ENCODE data around the gene HAPLN2. TPM values are rescaled to one million over a fixed set of nuclear protein-coding genes. Genes with fewer than 3 reads are reported as not detected.

HAPLN2 gene
- total and polyA plus RNA-seq, 8 donors, result 0.38 to 0.46 TPM; not detected in 6

GRCh38 chr1:156670791-156671190 lies 51.6 kb downstream of the HAPLN2 start:
- Histone ChIP-seq H3K27me3 (no peaks in the 10 kb centered on the region), H3K9me3 (no peaks in the 10 kb centered on the region), H3K4me3 (no peak overlapping the region), H3K4me1 (no peaks in the 10 kb centered on the region), H3K36me3 (no peaks in the 10 kb centered on the region), H3K27ac (no peak overlapping the region)
- DNase-seq (peak in 1 of 6 donors; percentile 33), FAIRE-seq (no peak), ATAC-seq (no peak)
- TF ChIP-seq CTCF (IDR thresholded peaks at IDR 0.05), result no peak
- intact Hi-C loops (cut with DNase I), result no loop called here
- 60 to 62% methylated on average over 4 of the region's 4 CpGs for WGBS, 2 donors

GRCh38 chr1:156671804-156672203 lies 52.6 kb downstream of the HAPLN2 start:
- H3K4me1 ChIP-seq, result no peaks in the 10 kb centered on the region
- 74 to 88% methylated on average over 2 of the region's 2 CpGs for WGBS, 2 donors
- H3K9me3 ChIP-seq, result no peaks in the 10 kb centered on the region
- peaks cover 0 to 2% (median 0%) of the 10 kb centered on the region in 4 donors for H3K27me3 ChIP-seq
- no peak for FAIRE-seq
- ATAC-seq, result no peak
- DNase-seq, result no peak
- no peak overlapping the region for H3K27ac ChIP-seq
- no peak overlapping the region for H3K4me3 ChIP-seq
- intact Hi-C loops (cut with DNase I), result no loop called here
- no peak for TF ChIP-seq CTCF (IDR thresholded peaks at IDR 0.05)
- no peaks in the 10 kb centered on the region for H3K36me3 ChIP-seq

- H3K9me3 ChIP-seq, result no peaks in the 10 kb centered on the region
- H3K4me3 ChIP-seq, result no peak overlapping the region
- FAIRE-seq, result no peak
- H3K36me3 ChIP-seq, result no peaks in the 10 kb centered on the region
- H3K27me3 ChIP-seq, result peaks cover 0 to 11% (median under 1%) of the 10 kb centered on the region in 4 donors
- no peak for ATAC-seq
- no peak overlapping the region for H3K27ac ChIP-seq
- WGBS, 2 donors, result 49 to 56% methylated on average over 8 of the region's 8 CpGs
- no peak for DNase-seq
- no peaks in the 10 kb centered on the region for H3K4me1 ChIP-seq
- intact Hi-C loops (cut with DNase I), result no loop called here
- TF ChIP-seq CTCF (IDR thresholded peaks at IDR 0.05), result no peak
Measured at GRCh38 chr1:156673387-156674121, 54.3 kb downstream of the HAPLN2 start.

Other genes with a start within 250 kb of the HAPLN2 start
- 10 to 100 TPM; 19.1 to 31.8 (median 26.2) TPM for gene MEF2D, start 118.6 kb upstream of the HAPLN2 start, total RNA-seq
- 10 to 100 TPM; 15.7 to 20.0 TPM for gene MEF2D, start 118.6 kb upstream of the HAPLN2 start, polyA plus RNA-seq
- gene IQGAP3, start 46.9 kb upstream of the HAPLN2 start, total RNA-seq, result under 1 TPM in 5 of 6 donors, not detected in 1; 0.04 to 0.90 (median 0.32) TPM
- under 1 TPM; 0.02 to 0.23 TPM for gene IQGAP3, start 46.9 kb upstream of the HAPLN2 start, polyA plus RNA-seq
- not detected for gene TTC24, start 39.7 kb upstream of the HAPLN2 start, total RNA-seq
- gene TTC24, start 39.7 kb upstream of the HAPLN2 start, polyA plus RNA-seq, result not detected
- 10 to 100 TPM; 23.9 to 38.5 (median 36.1) TPM for gene NAXE, start 27.6 kb upstream of the HAPLN2 start, total RNA-seq
- 10 to 100 TPM; 35.0 to 60.4 TPM for gene NAXE, start 27.6 kb upstream of the HAPLN2 start, polyA plus RNA-seq
- 10 to 100 TPM in 3 of 6 donors, 1 to 10 TPM in 3; 6.4 to 16.0 (median 11.4) TPM for gene GPATCH4, start 17.9 kb upstream of the HAPLN2 start, total RNA-seq
- 10 to 100 TPM; 14.4 to 16.9 TPM for gene GPATCH4, start 17.9 kb upstream of the HAPLN2 start, polyA plus RNA-seq
- gene BCAN, start 22.7 kb downstream of the HAPLN2 start, total RNA-seq, result under 1 TPM in 1 of 6 donors, not detected in 5; 0.12 TPM
- gene BCAN, start 22.7 kb downstream of the HAPLN2 start, polyA plus RNA-seq, result not detected
- 1 to 10 TPM; 1.1 to 7.6 (median 3.4) TPM for gene NES, start 58.0 kb downstream of the HAPLN2 start, total RNA-seq
- 1 to 10 TPM; 3.5 to 7.0 TPM for gene NES, start 58.0 kb downstream of the HAPLN2 start, polyA plus RNA-seq
- gene CRABP2, start 86.2 kb downstream of the HAPLN2 start, total RNA-seq, result 1 to 10 TPM in 3 of 6 donors, under 1 TPM in 3; 0.38 to 5.0 (median 1.2) TPM
- 1 to 10 TPM; 3.3 to 4.0 TPM for gene CRABP2, start 86.2 kb downstream of the HAPLN2 start, polyA plus RNA-seq
- 10 to 100 TPM; 16.8 to 22.6 (median 18.2) TPM for gene METTL25B, start 109.1 kb downstream of the HAPLN2 start, total RNA-seq
- 10 to 100 TPM; 56.0 to 64.9 TPM for gene METTL25B, start 109.1 kb downstream of the HAPLN2 start, polyA plus RNA-seq
- 10 to 100 TPM in 3 of 6 donors, 1 to 10 TPM in 3; 7.7 to 13.2 (median 9.6) TPM for gene ISG20L2, start 109.4 kb downstream of the HAPLN2 start, total RNA-seq
- gene ISG20L2, start 109.4 kb downstream of the HAPLN2 start, polyA plus RNA-seq, result 1 to 10 TPM; 5.2 to 8.8 TPM
- gene MRPL24, start 121.7 kb downstream of the HAPLN2 start, total RNA-seq, result 10 to 100 TPM; 39.8 to 57.8 (median 43.6) TPM
- gene MRPL24, start 121.7 kb downstream of the HAPLN2 start, polyA plus RNA-seq, result 10 to 100 TPM; 64.5 to 68.6 TPM
- 100 to 1,000 TPM in 1 of 6 donors, 10 to 100 TPM in 5; 43.5 to 112 (median 64.2) TPM for gene HDGF, start 132.3 kb downstream of the HAPLN2 start, total RNA-seq
- gene HDGF, start 132.3 kb downstream of the HAPLN2 start, polyA plus RNA-seq, result 10 to 100 TPM; 58.5 to 87.4 TPM
- 10 to 100 TPM; 18.5 to 34.7 (median 20.3) TPM for gene PRCC, start 148.1 kb downstream of the HAPLN2 start, total RNA-seq
- 10 to 100 TPM; 31.4 to 41.6 TPM for gene PRCC, start 148.1 kb downstream of the HAPLN2 start, polyA plus RNA-seq
- 1 to 10 TPM in 2 of 6 donors, under 1 TPM in 4; 0.16 to 1.5 (median 0.71) TPM for gene SH2D2A, start 197.4 kb downstream of the HAPLN2 start, total RNA-seq
- gene SH2D2A, start 197.4 kb downstream of the HAPLN2 start, polyA plus RNA-seq, result 1 to 10 TPM in 1 of 2 donors, under 1 TPM in 1; 0.40 to 1.3 TPM
- gene INSRR, start 239.7 kb downstream of the HAPLN2 start, total RNA-seq, result under 1 TPM; 0.03 to 0.47 (median 0.09) TPM
- under 1 TPM; 0.94 to 0.99 TPM for gene INSRR, start 239.7 kb downstream of the HAPLN2 start, polyA plus RNA-seq
- gene NTRK1, start 241.4 kb downstream of the HAPLN2 start, total RNA-seq, result under 1 TPM; 0.20 to 0.79 (median 0.35) TPM
- gene NTRK1, start 241.4 kb downstream of the HAPLN2 start, polyA plus RNA-seq, result 1 to 10 TPM in 1 of 2 donors, under 1 TPM in 1; 0.99 to 1.1 TPM